Progenitor cell of endocrine pancreas (in vitro differentiated cells): ENCODE measurements around the gene ALOX15. TPM values are rescaled to one million over a fixed set of nuclear protein-coding genes. Genes with fewer than 3 reads are reported as not detected.
"Not testable (repeated sequence)": the region's sequence is repeated elsewhere in the genome, so short reads cannot be mapped to it uniquely, and the experiment has no call there.

Experiments
- DNase-seq: peaks from one replicate; pipeline ENCODE4 v3.0.0; 2021; ENCODE audit warnings: low spot score; ENCODE audit not compliant: unreplicated experiment
- H3K27ac Mint-ChIP-seq: 2 replicates; pipeline ENCODE4 v1.8.0; 2021; ENCODE audit warnings: mild to moderate bottlenecking, moderate library complexity, mixed read lengths
- H3K27me3 Mint-ChIP-seq: 2 replicates; pipeline ENCODE4 v1.8.0; 2021; ENCODE audit warnings: mixed read lengths
- H3K36me3 Mint-ChIP-seq: 2 replicates; pipeline ENCODE4 v1.8.0; 2022; ENCODE audit warnings: mixed read lengths; ENCODE audit not compliant: insufficient read depth
- H3K4me1 Mint-ChIP-seq: 2 replicates; pipeline ENCODE4 v1.8.0; 2021; ENCODE audit warnings: low read depth, mixed read lengths
- H3K4me3 Mint-ChIP-seq: 2 replicates; pipeline ENCODE4 v1.8.0; 2021; ENCODE audit warnings: low read depth, mild to moderate bottlenecking, moderate library complexity, mixed read lengths
- H3K9me3 Mint-ChIP-seq: 2 replicates; pipeline ENCODE4 v1.8.0; 2021; ENCODE audit warnings: low read depth, mixed read lengths
- total RNA-seq: library from RNA; stranded (reverse); gene quantifications from 2 replicates; pipeline ENCODE4 v1.2.1, GENCODE V29; 2021
- TF ChIP-seq, protein P1 (sequence below): fragments of 200-600 bp; sonication (generic); IDR thresholded peaks from one replicate; pipeline ENCODE4 v1.5.0; 2021; ENCODE audit warnings: antibody characterized with exemption, mild to moderate bottlenecking; ENCODE audit not compliant: unreplicated experiment

Gene ALOX15
- total RNA-seq, 1 donor from 2014 or later, result 0.69 TPM

DNA sequence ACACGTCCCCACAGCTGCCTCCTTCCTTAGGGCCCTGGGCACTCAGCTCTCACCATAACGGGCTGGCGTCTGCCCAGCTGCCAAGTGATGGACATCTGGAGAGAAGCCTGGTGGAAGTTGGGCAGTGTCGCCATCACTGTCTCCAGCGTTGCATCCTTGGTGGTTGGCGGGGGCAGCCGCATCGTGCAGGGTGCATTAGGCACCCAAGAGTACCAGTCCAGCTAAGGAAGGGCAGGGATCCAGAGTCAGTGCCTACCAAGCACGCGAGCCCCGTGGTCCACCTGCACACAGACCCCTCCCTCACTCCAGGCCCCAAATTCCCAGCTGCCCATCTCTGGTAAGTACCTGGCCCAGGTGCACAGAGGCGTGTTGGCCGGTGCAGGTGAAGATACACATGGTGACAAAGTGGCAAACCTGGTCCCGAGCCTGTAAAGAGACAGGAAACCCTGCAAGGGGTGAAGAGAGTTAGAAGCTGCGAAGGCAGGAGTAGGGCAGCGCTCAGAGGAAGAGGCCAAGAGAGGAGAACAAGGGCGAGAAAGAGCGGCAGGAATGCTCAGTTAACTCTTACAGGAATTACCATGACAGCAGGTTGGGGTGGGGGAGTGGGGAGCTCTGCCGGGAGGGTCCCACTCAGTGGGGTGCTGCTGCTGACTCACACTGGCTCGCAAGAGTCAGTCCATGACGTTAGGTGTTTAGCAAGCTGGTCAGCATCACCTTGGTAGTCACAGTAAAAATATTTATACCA, 9.5 kb downstream of the ALOX15 start:
- Mint-ChIP-seq H3K27me3 (peaks cover 50% of the 10 kb centered on the region), H3K36me3 (no peaks in the 10 kb centered on the region), H3K4me3 (no peak overlapping the region), H3K4me1 (no peaks in the 10 kb centered on the region), H3K27ac (no peak overlapping the region), H3K9me3 (no peaks in the 10 kb centered on the region)
- DNase-seq, result no peak
- TF ChIP-seq, protein P1, sequence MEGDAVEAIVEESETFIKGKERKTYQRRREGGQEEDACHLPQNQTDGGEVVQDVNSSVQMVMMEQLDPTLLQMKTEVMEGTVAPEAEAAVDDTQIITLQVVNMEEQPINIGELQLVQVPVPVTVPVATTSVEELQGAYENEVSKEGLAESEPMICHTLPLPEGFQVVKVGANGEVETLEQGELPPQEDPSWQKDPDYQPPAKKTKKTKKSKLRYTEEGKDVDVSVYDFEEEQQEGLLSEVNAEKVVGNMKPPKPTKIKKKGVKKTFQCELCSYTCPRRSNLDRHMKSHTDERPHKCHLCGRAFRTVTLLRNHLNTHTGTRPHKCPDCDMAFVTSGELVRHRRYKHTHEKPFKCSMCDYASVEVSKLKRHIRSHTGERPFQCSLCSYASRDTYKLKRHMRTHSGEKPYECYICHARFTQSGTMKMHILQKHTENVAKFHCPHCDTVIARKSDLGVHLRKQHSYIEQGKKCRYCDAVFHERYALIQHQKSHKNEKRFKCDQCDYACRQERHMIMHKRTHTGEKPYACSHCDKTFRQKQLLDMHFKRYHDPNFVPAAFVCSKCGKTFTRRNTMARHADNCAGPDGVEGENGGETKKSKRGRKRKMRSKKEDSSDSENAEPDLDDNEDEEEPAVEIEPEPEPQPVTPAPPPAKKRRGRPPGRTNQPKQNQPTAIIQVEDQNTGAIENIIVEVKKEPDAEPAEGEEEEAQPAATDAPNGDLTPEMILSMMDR, result no peak

DNA sequence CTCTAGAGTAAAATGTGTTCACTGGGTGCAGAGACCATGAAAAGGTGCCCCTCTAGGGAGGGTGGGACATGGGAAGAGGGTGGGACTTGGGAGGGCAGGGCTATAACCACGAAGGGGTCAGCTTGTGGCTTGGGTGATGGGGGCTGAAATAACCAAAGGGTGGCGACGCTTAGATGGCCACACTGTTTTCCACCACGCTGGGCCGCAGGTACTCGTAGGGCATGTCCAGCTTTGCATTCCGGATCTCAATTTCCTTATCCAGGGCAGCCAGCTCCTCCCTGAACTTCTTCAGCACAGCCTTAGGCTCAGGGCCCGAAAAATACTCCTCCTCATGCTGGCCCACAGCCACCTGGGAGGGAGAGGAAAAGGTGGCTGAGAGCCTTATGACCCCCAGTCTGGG, 10.0 kb downstream of the ALOX15 start:
- Mint-ChIP-seq H3K4me3 (no peak overlapping the region), H3K27ac (no peak overlapping the region), H3K9me3 (no peaks in the 10 kb centered on the region), H3K27me3 (peaks cover 49% of the 10 kb centered on the region), H3K4me1 (no peaks in the 10 kb centered on the region), H3K36me3 (no peaks in the 10 kb centered on the region)
- TF ChIP-seq, protein P1, result no peak
- DNase-seq, result no peak

GRCh38 chr17:4626734-4627256, 14.7 kb downstream of the ALOX15 start:
- Mint-ChIP-seq H3K27me3 (peaks cover 27% of the 10 kb centered on the region), H3K27ac (no peak overlapping the region), H3K4me3 (no peak overlapping the region), H3K4me1 (peaks cover 3% of the 10 kb centered on the region), H3K9me3 (no peaks in the 10 kb centered on the region), H3K36me3 (no peaks in the 10 kb centered on the region)
- TF ChIP-seq, protein P1, result no peak
- DNase-seq, result no peak

- no peak for DNase-seq
- TF ChIP-seq, protein P1, result no peak
- H3K4me1 Mint-ChIP-seq, result peaks cover 3% of the 10 kb centered on the region
- H3K27ac Mint-ChIP-seq, result no peak overlapping the region
- H3K4me3 Mint-ChIP-seq, result no peak overlapping the region
- H3K9me3 Mint-ChIP-seq, result no peaks in the 10 kb centered on the region
- no peaks in the 10 kb centered on the region for H3K36me3 Mint-ChIP-seq
- H3K27me3 Mint-ChIP-seq, result peaks cover 25% of the 10 kb centered on the region
Observed at GRCh38 chr17:4625181-4625617, 16.3 kb downstream of the ALOX15 start.

GRCh38 chr17:4624451-4624911, 17.0 kb downstream of the ALOX15 start:
- not testable (repeated sequence) for H3K4me3 Mint-ChIP-seq, H3K4me1 Mint-ChIP-seq, H3K27ac Mint-ChIP-seq, H3K36me3 Mint-ChIP-seq, H3K9me3 Mint-ChIP-seq, DNase-seq
- peaks cover 25% of the 10 kb centered on the region for H3K27me3 Mint-ChIP-seq

DNA sequence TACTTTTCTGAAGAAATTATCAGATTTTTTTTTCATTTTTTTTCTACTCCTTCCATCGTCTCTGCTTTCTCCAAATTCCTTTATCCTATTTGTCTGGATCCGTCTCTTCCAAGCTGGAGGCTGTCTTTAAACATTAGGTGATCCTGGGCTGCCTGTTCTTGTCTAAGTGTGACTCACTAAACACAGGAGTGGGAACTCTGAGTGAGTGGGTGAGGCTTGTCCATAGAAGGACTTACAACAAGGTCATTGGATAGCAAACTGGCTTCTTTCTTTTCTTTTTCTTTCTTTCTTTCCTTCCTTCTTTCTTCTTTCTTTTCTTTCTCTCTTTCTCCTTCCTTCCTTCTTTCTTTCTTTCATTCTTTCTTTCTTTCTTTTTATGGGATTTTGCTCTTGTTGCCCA, 18.2 kb downstream of the ALOX15 start:
- Mint-ChIP-seq H3K4me1 (peaks cover 3% of the 10 kb centered on the region), H3K4me3 (no peak overlapping the region), H3K27ac (no peak overlapping the region), H3K9me3 (no peaks in the 10 kb centered on the region), H3K36me3 (no peaks in the 10 kb centered on the region), H3K27me3 (peaks cover 25% of the 10 kb centered on the region)
- DNase-seq, result no peak
- TF ChIP-seq, protein P1, result no peak
